Neural crest cell (in vitro differentiated cells): Measurements from ENCODE around the gene ICAM1. TPM values are rescaled to one million over a fixed set of nuclear protein-coding genes. Genes with fewer than 3 reads are reported as not detected.

ENCODE experiments used
- DNase-seq: peaks from one replicate; pipeline ENCODE4 v3.0.0; 2021; ENCODE audit warnings: low read depth, mixed read lengths, low spot score
- H3K27ac Mint-ChIP-seq: one replicate; pipeline ENCODE4 v1.8.0; 2021; ENCODE audit warnings: mild to moderate bottlenecking, mixed read lengths; ENCODE audit not compliant: unreplicated experiment
- H3K27me3 Mint-ChIP-seq: 2 replicates; pipeline ENCODE4 v1.8.0; 2021; ENCODE audit warnings: low read depth, mild to moderate bottlenecking, mixed read lengths
- H3K36me3 Mint-ChIP-seq: 2 replicates; pipeline ENCODE4 v1.8.0; 2021; ENCODE audit warnings: low read depth, mild to moderate bottlenecking, mixed read lengths
- H3K4me1 Mint-ChIP-seq: 2 replicates; pipeline ENCODE4 v1.8.0; 2021; ENCODE audit warnings: mixed read lengths
- H3K4me3 Mint-ChIP-seq: one replicate; pipeline ENCODE4 v1.8.0; 2021; ENCODE audit warnings: mild to moderate bottlenecking, mixed read lengths
- H3K9me3 Mint-ChIP-seq: 2 replicates; pipeline ENCODE4 v1.8.0; 2021; ENCODE audit warnings: mixed read lengths
- CTCF ChIP-seq: fragments of 200-600 bp; sonication (generic); conservative IDR thresholded peaks from 2 replicates; pipeline ENCODE4 v1.5.0; 2021; ENCODE audit warnings: antibody characterized with exemption, mild to moderate bottlenecking
- total RNA-seq: library from RNA; stranded (reverse); gene quantifications from 2 replicates; pipeline ENCODE4 v1.2.1, GENCODE V29; 2021

ICAM1 gene
- total RNA-seq, 1 donor from 2014 or later = 0.23 TPM

- H3K36me3 Mint-ChIP-seq = peaks cover 5% of the 10 kb centered on the region
- peak; percentile 36 for DNase-seq
- H3K9me3 Mint-ChIP-seq = no peaks in the 10 kb centered on the region
- H3K4me3 Mint-ChIP-seq = peak overlapping the region; percentile 86
- H3K27ac Mint-ChIP-seq = peak overlapping the region; percentile 93
- no peak for TF ChIP-seq CTCF
- peaks cover 2% of the 10 kb centered on the region for H3K27me3 Mint-ChIP-seq
- peaks cover 20% of the 10 kb centered on the region for H3K4me1 Mint-ChIP-seq
Measured at GRCh38 chr19:10226376-10227025, 44.4 kb upstream of the ICAM1 start.

GRCh38 chr19:10227026-10227971 lies 43.6 kb upstream of the ICAM1 start:
- Mint-ChIP-seq H3K9me3 (no peaks in the 10 kb centered on the region), H3K4me1 (peaks cover 20% of the 10 kb centered on the region), H3K27me3 (peaks cover 2% of the 10 kb centered on the region), H3K4me3 (peak overlapping the region; percentile 86), H3K27ac (peak overlapping the region; percentile 43), H3K36me3 (peaks cover 5% of the 10 kb centered on the region)
- no peak for TF ChIP-seq CTCF
- peak; percentile 60 for DNase-seq

GRCh38 chr19:10228393-10228792 lies 42.5 kb upstream of the ICAM1 start:
- Mint-ChIP-seq H3K9me3 (no peaks in the 10 kb centered on the region), H3K27me3 (peaks cover 2% of the 10 kb centered on the region), H3K27ac (no peak overlapping the region), H3K36me3 (peaks cover 5% of the 10 kb centered on the region), H3K4me1 (peaks cover 20% of the 10 kb centered on the region), H3K4me3 (peak overlapping the region; percentile 86)
- no peak for DNase-seq
- TF ChIP-seq CTCF = no peak

GRCh38 chr19:10228920-10229319 lies 42.0 kb upstream of the ICAM1 start:
- Mint-ChIP-seq H3K27ac (peak overlapping the region; percentile 35), H3K4me1 (peaks cover 20% of the 10 kb centered on the region), H3K4me3 (peak overlapping the region; percentile 83), H3K27me3 (peaks cover 2% of the 10 kb centered on the region), H3K9me3 (no peaks in the 10 kb centered on the region), H3K36me3 (peaks cover 4% of the 10 kb centered on the region)
- TF ChIP-seq CTCF = peak; percentile 59
- no peak for DNase-seq

- DNase-seq = peak; percentile 51
- Mint-ChIP-seq H3K4me1 (peaks cover 17% of the 10 kb centered on the region), H3K9me3 (no peaks in the 10 kb centered on the region), H3K4me3 (peak overlapping the region; percentile 87), H3K27ac (peak overlapping the region; percentile 27), H3K36me3 (no peaks in the 10 kb centered on the region), H3K27me3 (peaks cover 2% of the 10 kb centered on the region)
- TF ChIP-seq CTCF = peak; percentile 28
Measured at GRCh38 chr19:10230173-10230860, 40.6 kb upstream of the ICAM1 start.
